HCT116 (cell line): ENCODE measurements around the gene CASP5. TPM values are rescaled to one million over a fixed set of nuclear protein-coding genes. Genes with fewer than 3 reads are reported as not detected.

Experiments
- ATAC-seq: fragments of 200-7000 bp; cut with Tn5 transposase; 2 replicates; pipeline ENCODE4 v1.9.1; 2020; ENCODE audit warnings: mild to moderate bottlenecking, moderate library complexity
- BruUV-seq: library from RNA; stranded (reverse); fragments of 400-500 nt; replicated peaks from 2 replicates; lab custom pipeline; 2021; lab: Mats Ljungman, UMichigan
- CTCF ChIA-PET: fragments of 300-600 bp; sonication (Branson Sonifier 250); formaldehyde crosslinking; loops from one replicate; lab custom pipeline; 2021; ENCODE audit warnings: antibody characterized with exemption; lab: Charles Lee
- POLR2A ChIA-PET: fragments of 300-600, 350-600 bp; sonication (Branson Sonifier 250); formaldehyde crosslinking; loops from one replicate; lab custom pipeline; 2021; ENCODE audit warnings: antibody characterized with exemption; lab: Charles Lee
- RAD21 ChIA-PET, 2 experiments: fragments of 300-600 bp; sonication (Branson Sonifier 250); formaldehyde crosslinking; loops; one replicate each; lab custom pipeline; 2023; ENCODE audit warnings: low total read pairs in 2 of 2; ENCODE audit not compliant: uncharacterized antibody in 2 of 2, unreplicated experiment in 2 of 2, low non-redundant PET in 1 of 2; lab: Charles Lee
- DNase-seq: peaks from one replicate; pipeline ENCODE4 v3.0.0-alpha.2; 2010; ENCODE audit warnings: low read depth, low spot score
- H2AFZ ChIP-seq: fragments of 200-600 bp; shearing (Covaris generic), sonication (generic); 2 replicates; pipeline ENCODE4 v1.6.1; 2017; ENCODE audit warnings: low read depth, mixed run types, mixed read lengths, antibody characterized with exemption, low read length; ENCODE audit not compliant: poor library complexity, severe bottlenecking
- H3K27ac ChIP-seq: 2 replicates; pipeline ENCODE4 v1.5.1; 2012; ENCODE audit warnings: low read depth, low read length
- H3K27me3 ChIP-seq: fragments of 200-600 bp; sonication (generic); 2 replicates; pipeline ENCODE4 v1.6.1; 2016; ENCODE audit warnings: mixed run types, low read length, mixed read lengths; ENCODE audit not compliant: insufficient read depth
- H3K36me3 ChIP-seq, 2 experiments: fragments of 200-500 bp in 1 of 2; fragments of 200-600 bp in 1 of 2; sonication (Bioruptor generic) in 1 of 2; sonication (generic) in 1 of 2; 2 replicates each; pipeline versions ENCODE4 v1.5.1 to v1.6.1; 2014 to 2016; ENCODE audit warnings: low read length in 2 of 2, inconsistent platforms in 1 of 2, mixed read lengths in 1 of 2, mixed run types in 1 of 2; ENCODE audit not compliant: insufficient read depth in 2 of 2, control insufficient read depth in 1 of 2
- H3K4me1 ChIP-seq, 2 experiments: fragments of 200-600 bp in 1 of 2; sonication (generic) in 1 of 2; 2 replicates each; pipeline versions ENCODE4 v1.5.1 to v1.6.1; 2012 to 2017; ENCODE audit warnings: low read length in 2 of 2, inconsistent platforms in 1 of 2, mild to moderate bottlenecking in 1 of 2, mixed read lengths in 1 of 2, mixed run types in 1 of 2, moderate library complexity in 1 of 2; ENCODE audit not compliant: insufficient read depth in 2 of 2, control insufficient read depth in 1 of 2
- H3K4me2 ChIP-seq: fragments of 200-600 bp; sonication (generic); 2 replicates; pipeline ENCODE4 v1.6.1; 2017; ENCODE audit warnings: mixed run types, low read length, mixed read lengths
- H3K4me3 ChIP-seq, 2 experiments: fragments of 200-600 bp in 1 of 2; sonication (generic) in 1 of 2; replicated peaks in 1 of 2; 2 replicates each; pipeline ENCODE4 v1.5.1; 2011 to 2016; ENCODE audit warnings: low read length in 2 of 2, control low read depth in 1 of 2, low read depth in 1 of 2, mild to moderate bottlenecking in 1 of 2, mixed read lengths in 1 of 2, mixed run types in 1 of 2
- H3K79me2 ChIP-seq: fragments of 200-600 bp; sonication (generic); 2 replicates; pipeline ENCODE4 v1.6.1; 2017; ENCODE audit warnings: mild to moderate bottlenecking, mixed run types, low read length, moderate library complexity, mixed read lengths; ENCODE audit not compliant: insufficient read depth
- H3K9ac ChIP-seq: fragments of 200-600 bp; sonication (generic); 2 replicates; pipeline ENCODE4 v1.6.1; 2016; ENCODE audit warnings: low read length, mixed read lengths
- H3K9me2 ChIP-seq: fragments of 200-600 bp; sonication (generic), shearing (Covaris generic); 2 replicates; pipeline ENCODE4 v1.6.1; 2017; ENCODE audit warnings: mixed run types, mild to moderate bottlenecking, moderate library complexity; ENCODE audit not compliant: insufficient read depth
- H3K9me3 ChIP-seq, 2 experiments: fragments of 200-500 bp in 1 of 2; fragments of 200-600 bp in 1 of 2; sonication (Bioruptor generic) in 1 of 2; sonication (generic) in 1 of 2; 2 replicates each; pipeline ENCODE4 v1.6.1; 2014 to 2017; ENCODE audit warnings: low read length in 2 of 2, mixed read lengths in 2 of 2, inconsistent platforms in 1 of 2, low read depth in 1 of 2, mild to moderate bottlenecking in 1 of 2, mixed run types in 1 of 2, moderate library complexity in 1 of 2; ENCODE audit not compliant: control insufficient read depth in 1 of 2, insufficient read depth in 1 of 2
- H4K20me1 ChIP-seq: fragments of 200-600 bp; sonication (generic), shearing (Covaris generic); 2 replicates; pipeline ENCODE4 v1.6.1; 2017; ENCODE audit warnings: mixed run types, mild to moderate bottlenecking, moderate library complexity; ENCODE audit not compliant: insufficient read depth
- CBX3 ChIP-seq: IDR thresholded peaks from 2 replicates; pipeline ENCODE4 v1.6.1; 2012; ENCODE audit warnings: low read depth
- EGR1 ChIP-seq: IDR thresholded peaks from 2 replicates; pipeline ENCODE4 v1.6.1; 2012; ENCODE audit warnings: low read depth
- ELF1 ChIP-seq: IDR thresholded peaks from 2 replicates; pipeline ENCODE4 v1.6.1; 2012; ENCODE audit warnings: low read depth, borderline replicate concordance
- EZH2 ChIP-seq: fragments of 200-600 bp; sonication (generic); IDR thresholded peaks from 2 replicates; pipeline ENCODE4 v1.6.1; 2017; ENCODE audit warnings: antibody characterized with exemption, mixed run types
- FOSL1 ChIP-seq: IDR thresholded peaks from 2 replicates; pipeline ENCODE4 v1.6.1; 2012; ENCODE audit warnings: low read depth
- JUND ChIP-seq: IDR thresholded peaks from 2 replicates; pipeline ENCODE4 v1.6.1; 2012
- POLR2A ChIP-seq: IDR thresholded peaks from 2 replicates; pipeline ENCODE4 v1.7.0; 2011; ENCODE audit warnings: borderline replicate concordance; ENCODE audit not compliant: insufficient read depth, insufficient read length; ENCODE audit errors: extremely low read depth
- RAD21 ChIP-seq: IDR thresholded peaks from 2 replicates; pipeline ENCODE4 v1.6.1; 2012; ENCODE audit warnings: low read depth, mild to moderate bottlenecking
- SIN3A ChIP-seq: IDR thresholded peaks from 2 replicates; pipeline ENCODE4 v1.6.1; 2012; ENCODE audit warnings: low read depth
- SRF ChIP-seq: IDR thresholded peaks from 2 replicates; pipeline ENCODE4 v1.6.1; 2012; ENCODE audit warnings: low read depth
- TCF7L2 ChIP-seq: IDR thresholded peaks from 2 replicates; pipeline ENCODE4 v1.7.0; 2011; ENCODE audit warnings: borderline replicate concordance, inconsistent platforms; ENCODE audit not compliant: insufficient read depth, insufficient read length; ENCODE audit errors: extremely low read depth
- YY1 ChIP-seq: IDR thresholded peaks from 2 replicates; pipeline ENCODE4 v1.6.1; 2011; ENCODE audit warnings: low read length, low read depth, moderate library complexity, mild to moderate bottlenecking; ENCODE audit not compliant: insufficient replicate concordance; ENCODE audit errors: extremely low read depth
- ZNF274 ChIP-seq: fragments of 200-500 bp; sonication (Bioruptor generic); IDR thresholded peaks from 2 replicates; pipeline ENCODE4 v1.6.1; 2014; ENCODE audit warnings: mild to moderate bottlenecking, low read depth, low read length, inconsistent platforms
- intact Hi-C: fragments of 100-400 bp; cut with micrococcal nuclease; formaldehyde crosslinking; loops from 2 replicates; pipeline ENCODE4 v1.10.0; 2022
- total RNA-seq: library from RNA; stranded (reverse); gene quantifications from one replicate; pipeline ENCODE4 v1.2.1, GENCODE V29; 2021; ENCODE audit not compliant: unreplicated experiment
- TF ChIP-seq, protein P1 (sequence below): IDR thresholded peaks from 2 replicates; pipeline ENCODE4 v1.6.1; 2011; ENCODE audit warnings: mild to moderate bottlenecking, low read length, moderate library complexity; ENCODE audit not compliant: insufficient replicate concordance; ENCODE audit errors: extremely low read depth
- TF ChIP-seq, protein P2 (sequence below): IDR thresholded peaks from 2 replicates; pipeline ENCODE4 v1.6.1; 2012
- TF ChIP-seq, protein P3 (sequence below): IDR thresholded peaks from 2 replicates; pipeline ENCODE4 v1.6.1; 2012

Gene CASP5
- total RNA-seq, 1 experiment from 2014 or later = not detected

DNA sequence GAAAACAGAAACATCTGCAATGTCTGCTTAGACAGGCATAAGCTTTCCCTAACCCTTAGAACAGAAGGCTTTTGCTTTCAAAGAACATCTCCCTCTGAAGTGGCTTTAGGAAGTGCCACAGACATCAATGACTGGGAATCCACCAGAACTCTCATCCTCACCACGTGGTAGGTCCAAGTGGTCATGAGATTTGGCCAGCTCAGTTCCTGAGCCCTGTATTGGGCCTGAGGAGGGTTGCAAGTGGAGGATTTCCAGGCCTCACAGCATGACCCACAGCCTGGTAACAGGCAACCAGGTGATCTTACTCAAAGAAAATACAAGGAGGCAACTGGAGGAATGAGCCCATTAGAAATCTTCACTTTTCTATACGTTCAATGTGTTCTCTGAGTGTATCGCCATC is 10.4 kb upstream of the CASP5 start:
- no peaks in the 10 kb centered on the region for H3K9me3 ChIP-seq
- H3K9me2 ChIP-seq = no peaks in the 10 kb centered on the region
- H3K27ac ChIP-seq = no peak overlapping the region
- TF ChIP-seq EGR1 (no peak), ELF1 (no peak), POLR2A (no peak), SIN3A (no peak), FOSL1 (no peak), RAD21 (no peak), ZNF274 (no peak), TCF7L2 (no peak), JUND (no peak), EZH2 (no peak), YY1 (no peak), CBX3 (no peak), SRF (no peak)
- TF ChIP-seq, protein P1, sequence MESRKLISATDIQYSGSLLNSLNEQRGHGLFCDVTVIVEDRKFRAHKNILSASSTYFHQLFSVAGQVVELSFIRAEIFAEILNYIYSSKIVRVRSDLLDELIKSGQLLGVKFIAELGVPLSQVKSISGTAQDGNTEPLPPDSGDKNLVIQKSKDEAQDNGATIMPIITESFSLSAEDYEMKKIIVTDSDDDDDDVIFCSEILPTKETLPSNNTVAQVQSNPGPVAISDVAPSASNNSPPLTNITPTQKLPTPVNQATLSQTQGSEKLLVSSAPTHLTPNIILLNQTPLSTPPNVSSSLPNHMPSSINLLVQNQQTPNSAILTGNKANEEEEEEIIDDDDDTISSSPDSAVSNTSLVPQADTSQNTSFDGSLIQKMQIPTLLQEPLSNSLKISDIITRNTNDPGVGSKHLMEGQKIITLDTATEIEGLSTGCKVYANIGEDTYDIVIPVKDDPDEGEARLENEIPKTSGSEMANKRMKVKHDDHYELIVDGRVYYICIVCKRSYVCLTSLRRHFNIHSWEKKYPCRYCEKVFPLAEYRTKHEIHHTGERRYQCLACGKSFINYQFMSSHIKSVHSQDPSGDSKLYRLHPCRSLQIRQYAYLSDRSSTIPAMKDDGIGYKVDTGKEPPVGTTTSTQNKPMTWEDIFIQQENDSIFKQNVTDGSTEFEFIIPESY = no peak
- TF ChIP-seq, protein P2, sequence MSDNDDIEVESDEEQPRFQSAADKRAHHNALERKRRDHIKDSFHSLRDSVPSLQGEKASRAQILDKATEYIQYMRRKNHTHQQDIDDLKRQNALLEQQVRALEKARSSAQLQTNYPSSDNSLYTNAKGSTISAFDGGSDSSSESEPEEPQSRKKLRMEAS = no peak
- TF ChIP-seq, protein P3, sequence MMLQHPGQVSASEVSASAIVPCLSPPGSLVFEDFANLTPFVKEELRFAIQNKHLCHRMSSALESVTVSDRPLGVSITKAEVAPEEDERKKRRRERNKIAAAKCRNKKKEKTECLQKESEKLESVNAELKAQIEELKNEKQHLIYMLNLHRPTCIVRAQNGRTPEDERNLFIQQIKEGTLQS = no peak
- no peaks in the 10 kb centered on the region for H3K79me2 ChIP-seq
- intact Hi-C loops = no loop called here
- no peak overlapping the region for H3K9ac ChIP-seq
- ChIA-PET POLR2A (no interaction called here), CTCF (no interaction called here), RAD21 (no interaction called here)
- no peaks in the 10 kb centered on the region for H3K4me1 ChIP-seq
- ATAC-seq = no peak
- H3K36me3 ChIP-seq = no peaks in the 10 kb centered on the region
- H3K4me3 ChIP-seq = no peak overlapping the region
- BruUV-seq = no TSS peak
- no peak overlapping the region for H2AFZ ChIP-seq
- H4K20me1 ChIP-seq = no peaks in the 10 kb centered on the region
- H3K4me2 ChIP-seq = no peak overlapping the region
- no peaks in the 10 kb centered on the region for H3K27me3 ChIP-seq
- no peak for DNase-seq
